ENCODE measurements around the gene SIX2.

Gene SIX2

DNA sequence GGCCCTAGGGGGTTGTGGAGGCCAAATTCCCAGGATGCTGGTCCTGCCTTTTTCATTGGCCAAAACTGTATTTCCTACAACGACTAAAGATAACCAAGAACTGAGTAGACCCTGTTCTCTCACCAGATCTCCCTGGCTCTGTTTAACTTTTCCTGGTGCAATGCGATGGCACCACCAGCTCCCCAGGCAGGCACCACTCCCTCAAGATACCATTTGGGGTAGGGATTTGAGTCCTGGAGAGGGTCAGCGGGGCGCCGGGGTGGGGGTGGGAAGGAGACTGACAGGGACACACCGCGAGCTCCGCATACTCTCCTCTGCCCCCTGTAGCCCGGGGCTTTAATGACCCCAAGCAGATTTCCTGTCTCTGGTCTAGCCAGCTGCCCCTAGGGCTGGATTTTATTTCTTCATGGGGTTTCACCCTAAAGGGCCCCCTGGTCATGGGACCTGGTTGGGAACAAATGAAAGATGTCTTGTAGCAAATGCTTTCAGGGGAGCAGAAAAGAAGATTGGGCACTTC, 7.3 kb downstream of the SIX2 start:
- DNase-seq (ENCODE audit: low spot score): no peak

- DNase-seq (ENCODE audit: low spot score): no peak
These were observed 8.1 kb downstream of the SIX2 start for GRCh38 chr2:45000921-45001868.

- DNase-seq (ENCODE audit: low spot score): no peak
These were observed 8.8 kb downstream of the SIX2 start for GRCh38 chr2:45000341-45000901.

DNA sequence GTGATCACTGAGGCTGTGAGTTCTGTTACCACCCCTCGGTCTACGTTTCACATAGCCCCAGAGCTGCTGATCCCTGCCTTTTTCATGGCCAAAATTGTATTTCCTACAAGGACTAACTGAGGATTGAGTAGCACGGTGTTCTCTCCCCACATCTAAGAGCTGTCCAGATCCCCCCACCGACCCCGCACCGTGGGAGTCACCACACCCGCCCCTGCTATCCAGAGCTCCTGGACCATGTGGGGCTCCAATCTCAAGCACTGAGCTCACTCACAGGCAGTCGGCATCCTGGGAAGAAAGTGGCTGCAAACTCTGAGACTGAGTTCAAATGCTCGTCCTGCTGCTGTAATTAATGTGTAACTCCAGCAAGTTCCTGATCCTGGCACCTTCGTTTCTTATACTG, 9.7 kb downstream of the SIX2 start:
- DNase-seq (ENCODE audit: low spot score): no peak

DNA sequence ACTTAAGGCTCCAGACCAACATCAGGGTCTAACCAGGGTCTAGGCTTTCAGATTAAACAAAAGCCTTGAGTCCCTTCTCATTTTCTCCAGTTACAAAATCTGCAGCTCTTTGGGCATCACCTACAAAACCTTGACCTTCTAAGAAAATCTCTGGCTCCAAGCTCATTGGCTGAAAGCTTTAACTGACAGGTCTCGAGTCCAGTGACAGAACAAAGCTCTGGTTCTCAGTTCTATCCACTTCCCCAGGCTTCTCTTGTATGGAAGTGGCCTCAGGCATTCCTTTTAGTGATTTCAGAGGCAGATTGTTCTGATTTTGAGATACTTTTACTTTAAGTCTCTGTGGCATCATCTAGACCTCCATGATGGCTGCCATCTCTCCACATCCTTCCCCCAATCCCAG, 11.3 kb downstream of the SIX2 start:
- DNase-seq (ENCODE audit: low spot score): no peak

GRCh38 chr2:44996356-44996755, 12.9 kb downstream of the SIX2 start:
- no peak for DNase-seq (ENCODE audit: low spot score)

- DNase-seq (ENCODE audit: low spot score): no peak
These were observed 14.9 kb downstream of the SIX2 start for GRCh38 chr2:44994377-44994776.

DNA sequence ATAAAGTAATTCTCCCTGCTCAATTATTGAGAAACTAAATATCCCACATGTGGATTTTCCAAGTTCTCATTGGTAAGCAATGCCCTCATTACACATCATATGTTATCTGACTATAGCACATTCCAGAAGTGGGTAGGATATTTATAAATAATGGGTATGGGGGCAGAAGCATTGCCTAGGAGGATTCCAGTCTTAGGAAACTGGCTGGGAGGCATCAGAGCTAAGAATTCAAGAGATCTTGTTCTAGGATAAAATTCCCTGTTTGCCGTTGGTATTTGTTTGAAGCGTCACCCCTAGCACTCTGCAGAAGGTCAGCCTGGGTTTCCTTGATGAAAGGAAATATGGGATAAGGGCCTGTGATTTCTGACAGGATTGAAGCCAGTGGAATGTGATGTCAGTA, 20.1 kb downstream of the SIX2 start:
- DNase-seq (ENCODE audit: low spot score): no peak

- DNase-seq (ENCODE audit: low spot score): no peak
These were observed 25.2 kb downstream of the SIX2 start for GRCh38 chr2:44983836-44984604.

GRCh38 chr2:44981714-44982108, 27.5 kb downstream of the SIX2 start:
- peak; percentile 59 for DNase-seq (ENCODE audit: low spot score)

DNA sequence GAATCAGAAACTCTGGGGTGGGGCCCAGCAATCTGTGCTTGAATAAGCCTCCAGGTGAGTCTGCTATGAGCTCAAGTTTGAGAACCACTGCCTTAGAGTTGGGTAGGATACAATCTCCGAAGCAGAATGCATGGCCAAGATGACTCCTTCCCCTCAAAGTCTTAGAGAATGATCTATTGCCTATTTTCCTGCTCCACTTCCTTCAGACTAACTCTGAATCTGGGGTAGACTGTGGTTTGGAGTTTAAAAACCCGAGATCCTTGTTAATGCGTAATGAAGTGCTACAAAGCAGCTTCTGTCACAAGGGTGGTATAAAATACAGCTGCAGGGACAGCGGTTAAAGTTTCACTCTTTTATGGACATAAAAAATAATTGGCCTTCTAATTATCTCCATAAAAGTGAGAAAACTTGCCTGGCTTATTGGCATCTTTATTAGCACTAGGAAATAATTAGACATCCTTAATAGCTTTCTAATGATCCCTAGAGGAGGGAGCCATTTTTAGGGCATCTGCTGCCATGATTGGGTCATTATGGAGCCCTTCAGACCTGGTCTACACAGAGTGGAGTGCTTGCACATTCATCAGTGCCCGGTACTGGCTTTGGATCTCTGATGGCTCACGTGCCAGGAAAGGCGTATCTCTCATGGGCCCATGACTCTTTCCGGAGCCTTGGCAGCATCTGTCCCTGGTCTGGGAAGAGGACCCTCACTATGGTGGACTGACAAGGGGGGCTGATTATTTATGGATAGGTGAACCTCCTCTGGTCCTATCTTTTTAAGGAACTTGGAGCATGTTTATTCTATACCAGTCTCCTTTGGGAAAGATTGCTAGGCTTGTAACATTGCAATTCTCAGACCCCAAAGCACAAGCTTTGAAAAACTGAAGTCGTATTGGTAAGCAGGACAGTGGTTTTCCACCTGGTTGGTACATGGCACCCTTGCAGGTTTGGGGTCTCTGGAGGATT, 28.2 kb downstream of the SIX2 start:
- no peak for DNase-seq (ENCODE audit: low spot score)

GRCh38 chr2:44979581-44979980, 29.7 kb downstream of the SIX2 start:
- no peak for DNase-seq (ENCODE audit: low spot score)

- no peak for DNase-seq (ENCODE audit: low spot score)
These were observed 33.4 kb downstream of the SIX2 start for GRCh38 chr2:44975571-44976450.

GRCh38 chr2:44974064-44974715, 35.1 kb downstream of the SIX2 start:
- DNase-seq (ENCODE audit: low spot score): peak; percentile 28

DNA sequence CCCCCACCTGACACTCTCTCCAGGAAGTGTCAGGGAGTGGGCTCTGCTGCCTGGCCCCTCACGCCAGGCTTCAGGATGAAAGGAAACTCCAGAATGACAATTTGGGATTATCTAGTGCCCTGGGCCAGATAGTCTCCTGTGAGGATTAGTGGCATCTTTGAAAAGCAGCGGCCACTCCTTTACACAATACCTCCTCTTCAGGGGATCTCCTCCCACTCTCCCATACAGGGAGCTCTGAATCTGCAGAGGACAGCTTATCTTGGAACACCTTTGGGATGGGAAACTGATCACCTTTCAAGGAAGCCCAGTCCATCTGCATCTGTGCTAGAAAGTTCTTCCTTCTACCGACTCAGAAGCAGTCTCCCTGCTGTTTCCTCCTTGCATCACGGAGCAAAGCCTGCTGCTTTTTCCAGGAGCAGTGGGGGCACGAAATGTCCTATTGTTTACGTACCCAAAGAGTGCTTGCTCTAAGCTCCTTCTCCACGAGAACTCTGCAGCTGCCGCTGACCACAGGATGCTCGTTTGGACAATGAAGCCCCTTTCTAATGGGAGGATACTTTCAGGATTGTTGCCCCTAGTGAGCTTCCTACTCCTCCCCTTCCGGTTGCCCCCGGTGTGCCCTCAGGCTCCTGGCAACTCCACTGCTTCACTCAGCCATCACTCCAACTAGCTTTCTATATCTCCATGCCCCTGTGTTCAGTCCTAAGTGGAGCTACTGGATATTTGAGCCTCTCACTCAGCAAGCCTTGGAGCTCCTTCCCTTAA, 36.3 kb downstream of the SIX2 start:
- no peak for DNase-seq (ENCODE audit: low spot score)

DNA sequence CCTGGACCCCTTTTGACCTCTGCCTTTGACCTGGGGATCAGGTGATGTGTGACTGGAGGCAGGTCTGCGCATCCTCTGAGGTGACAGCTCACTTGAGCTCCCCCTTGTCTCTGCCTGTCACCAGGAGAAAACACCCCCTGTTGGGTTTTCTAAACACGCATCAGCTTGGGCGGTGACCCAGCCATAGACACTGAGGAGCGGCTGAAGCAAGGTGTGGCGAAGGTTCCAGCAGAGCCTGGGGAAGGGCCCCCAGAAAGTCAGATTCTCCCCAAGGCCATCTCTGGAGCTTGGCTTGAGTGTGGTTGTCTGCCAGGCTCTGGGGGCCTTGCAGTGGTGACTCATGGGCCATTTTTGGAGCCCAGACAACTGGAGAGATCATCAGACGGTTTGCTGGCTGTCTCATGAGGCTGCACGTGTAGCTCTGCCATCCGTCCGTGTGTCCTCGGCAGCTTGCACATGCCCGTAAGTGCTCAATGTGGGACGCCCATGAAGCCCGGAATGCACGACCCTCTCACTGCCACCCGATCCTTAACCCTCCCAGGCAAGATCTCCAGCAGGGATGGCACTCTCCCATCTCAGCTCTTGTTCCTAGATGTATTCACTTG, 38.3 kb downstream of the SIX2 start:
- no peak for DNase-seq (ENCODE audit: low spot score)

- no peak for DNase-seq (ENCODE audit: low spot score)
These were observed 39.3 kb downstream of the SIX2 start for GRCh38 chr2:44969936-44970335.

DNA sequence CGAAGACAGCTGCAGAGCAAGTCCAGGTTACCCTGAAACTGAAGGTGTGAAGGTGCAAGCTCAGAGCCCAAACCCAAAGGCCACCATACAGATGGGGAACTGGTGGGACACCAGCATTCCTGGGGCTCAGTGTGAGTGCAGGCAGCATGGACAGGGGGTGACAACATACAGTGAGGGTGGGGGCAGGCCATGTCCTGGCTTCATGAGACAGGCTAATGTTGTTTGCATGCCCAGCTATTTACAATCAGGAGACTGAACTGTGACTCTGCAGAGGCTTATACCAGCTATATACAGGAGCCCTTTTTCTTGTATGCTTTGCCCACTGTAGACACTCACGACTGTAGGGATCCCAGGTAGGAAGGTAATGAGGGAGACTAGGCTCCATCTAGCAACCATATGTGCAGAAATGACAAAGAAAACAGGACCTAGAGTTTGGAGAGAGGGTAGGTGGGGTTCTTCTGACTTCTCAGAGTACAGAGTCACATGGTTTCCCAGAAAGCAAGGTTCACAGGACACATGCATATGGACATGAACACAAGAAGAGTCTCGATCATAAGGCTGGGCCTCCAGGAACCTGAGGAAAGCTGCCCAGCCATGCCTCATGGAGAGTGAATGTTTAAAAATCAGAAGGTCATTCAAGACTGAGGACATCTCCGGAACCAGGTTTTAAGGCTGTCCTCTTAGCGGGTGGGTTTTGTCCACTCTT, 41.4 kb downstream of the SIX2 start:
- no peak for DNase-seq (ENCODE audit: low spot score)
